ENCODE data around the gene CDH3. TPM values are rescaled to one million over a fixed set of nuclear protein-coding genes. Genes with fewer than 3 reads are reported as not detected.

The CDH3 gene
- total and polyA plus RNA-seq, 2 of the 8 experiments (the other 6 are each of a cell fraction or from before 2014, with no cell fraction given) = 146 to 171 TPM

- POLR2A ChIA-PET (ENCODE audit: partially characterized antibody) = no interaction called here
- no peak overlapping the region for H2BK20ac ChIP-seq (ENCODE audit: low read length)
- H2AK5ac ChIP-seq (ENCODE audit: low read depth, low read length) = no peak overlapping the region
- H2AFZ ChIP-seq (ENCODE audit: low read length) = no peak overlapping the region
- no peak overlapping the region for H3K14ac ChIP-seq (ENCODE audit: insufficient read length)
- H2BK15ac ChIP-seq (ENCODE audit: low read length) = no peak overlapping the region
- WGBS, 2 experiments (ENCODE audit: extremely low coverage in 1 of 2, insufficient coverage in 1 of 2, insufficient read length in 1 of 2, insufficient replicate concordance in 2 of 2, low coverage in 1 of 2, low lambda C conversion rate in 2 of 2, missing lambda C conversion rate in 1 of 2) = 95% methylated on average over 8 of the region's 8 CpGs; no CpG with 5 or more reads in 1 of the 2 experiments
- H2BK120ac ChIP-seq (replicated peaks; ENCODE audit: low read depth, low read length) = no peak overlapping the region
- no peak overlapping the region for H4K91ac ChIP-seq (replicated peaks; ENCODE audit: insufficient read length, low read length)
- no peaks in the 10 kb centered on the region; the same call in 1 of the 2 replicates for H3K79me1 ChIP-seq (ENCODE audit: low read depth, low read length)
- no peak overlapping the region for H3K23ac ChIP-seq (ENCODE audit: insufficient read length)
- H2BK12ac ChIP-seq (ENCODE audit: low read depth, low read length) = no peak overlapping the region
- no peaks in the 10 kb centered on the region for H3K4me1 ChIP-seq (replicated peaks in 1 of 4; ENCODE audit: control insufficient read depth in 3 of 4, insufficient read depth in 4 of 4, low read length in 3 of 4)
- H3K18ac ChIP-seq (ENCODE audit: extremely low read depth, low read length) = no peak overlapping the region
- H3K9me3 ChIP-seq (ENCODE audit: insufficient read depth in 2 of 2, low read depth in 1 of 2, low read length in 1 of 2) = no peaks in the 10 kb centered on the region
- CTCF ChIA-PET (ENCODE audit: partially characterized antibody) = interaction anchor here (1.3 to 2.2 kb wide), 4 partner anchors 20 to 167 kb away, joined by 3 to 5 read pairs (median 4); no protein-coding TSS in a partner anchor
- peaks cover 23 to 71% (median 55%) of the 10 kb centered on the region in 4 experiments for H3K36me3 ChIP-seq (ENCODE audit: control insufficient read depth in 2 of 4, insufficient read depth in 4 of 4, low read length in 3 of 4)
- no peak overlapping the region for H3K56ac ChIP-seq (replicated peaks; ENCODE audit: insufficient read length, low read depth, low read length)
- H3K9ac ChIP-seq (replicated peaks in 1 of 4; ENCODE audit: extremely low read depth in 1 of 4, low read depth in 3 of 4, low read length in 3 of 4) = no peak overlapping the region
- no peak overlapping the region for H3K4me3 ChIP-seq (ENCODE audit: extremely low read depth in 1 of 4, insufficient read depth in 2 of 4, low read depth in 3 of 4, low read length in 4 of 4)
- peaks cover 0 to 2% of the 10 kb centered on the region in 2 experiments for H4K20me1 ChIP-seq (replicated peaks in 1 of 2; ENCODE audit: control insufficient read depth in 1 of 2, insufficient read depth in 2 of 2, low read length in 2 of 2)
- no peak for FAIRE-seq
- no peak overlapping the region for H3K4me2 ChIP-seq (ENCODE audit: insufficient read depth in 1 of 2, low read depth in 2 of 2, low read length in 2 of 2)
- no peak overlapping the region for H4K5ac ChIP-seq (ENCODE audit: insufficient read length, low read depth, low read length)
- no peaks in the 10 kb centered on the region for H3K23me2 ChIP-seq (ENCODE audit: low read depth, low read length)
- H3K4ac ChIP-seq (replicated peaks; ENCODE audit: insufficient read length, low read depth, low read length) = no peak overlapping the region
- H2BK5ac ChIP-seq (ENCODE audit: low read depth, low read length) = no peak overlapping the region
- H3K79me2 ChIP-seq (ENCODE audit: control insufficient read depth in 1 of 2, insufficient read depth in 2 of 2, low read length in 2 of 2) = no peaks in the 10 kb centered on the region
- H3K27ac ChIP-seq (ENCODE audit: low read depth, low read length) = no peak overlapping the region
- H4K8ac ChIP-seq (ENCODE audit: extremely low read depth, insufficient read depth, low read length) = no peak overlapping the region
- DNase-seq (ENCODE audit: low read depth in 1 of 2, low spot score in 2 of 2) = no peak
- H3K27me3 ChIP-seq (replicated peaks in 1 of 4; ENCODE audit: control insufficient read depth in 3 of 4, extremely low read depth in 1 of 4, insufficient read depth in 3 of 4, low read length in 3 of 4) = no peaks in the 10 kb centered on the region; a peak in 1 of 7 replicates
- TF ChIP-seq CTCF (IDR thresholded peaks at IDR 0.05; ENCODE audit: control extremely low read depth in 1 of 3, insufficient read depth in 1 of 3, low read depth in 1 of 3, low read length in 3 of 3) (no peak), CBX8 (IDR thresholded peaks at IDR 0.05; ENCODE audit: borderline replicate concordance, low read depth, low read length) (no peak), SIRT6 (IDR thresholded peaks at IDR 0.05; ENCODE audit: low read length) (no peak), NANOG (IDR thresholded peaks at IDR 0.05; ENCODE audit: insufficient read depth, low read depth, low read length, poor library complexity, severe bottlenecking) (no peak), ATF3 (IDR thresholded peaks at IDR 0.05; ENCODE audit: insufficient read depth, low read depth, low read length) (no peak), POLR2A (IDR thresholded peaks at IDR 0.05; ENCODE audit: control extremely low read depth in 1 of 2, low read depth in 2 of 2, low read length in 2 of 2) (no peak), SP2 (IDR thresholded peaks at IDR 0.05; ENCODE audit: low read length) (no peak), EP300 (IDR thresholded peaks at IDR 0.05; ENCODE audit: borderline replicate concordance in 1 of 2, low read depth in 2 of 2, low read length in 2 of 2) (no peak), CBX5 (IDR thresholded peaks at IDR 0.05; ENCODE audit: low read depth, low read length) (no peak), SUZ12 (IDR thresholded peaks at IDR 0.05; ENCODE audit: low read length) (no peak), TAF1 (IDR thresholded peaks at IDR 0.05; ENCODE audit: low read depth, low read length) (no peak), TBP (IDR thresholded peaks at IDR 0.05; ENCODE audit: low read depth, low read length) (no peak)
Observed at GRCh38 chr16:68696514-68696913, 51.4 kb downstream of the CDH3 start.
